ENCODE results near the gene OLFM1.

- TF ChIP-seq CTCF (IDR thresholded peaks at IDR 0.05; ENCODE audit: borderline replicate concordance, extremely low read depth, low read length, poor library complexity, severe bottlenecking) (no peak), EZH2 (IDR thresholded peaks at IDR 0.05; ENCODE audit: borderline replicate concordance, low read depth, low read length, severe bottlenecking) (no peak)
Observed at GRCh38 chr9:135047521-135047920, 39.9 kb upstream of the OLFM1 start.

All from DND-41 (cell line).